ENCODE data around the gene PGAP1.

GRCh38 chr2:196925768-196926561, 542 bp downstream of the PGAP1 start:
- TF ChIP-seq, protein P1, sequence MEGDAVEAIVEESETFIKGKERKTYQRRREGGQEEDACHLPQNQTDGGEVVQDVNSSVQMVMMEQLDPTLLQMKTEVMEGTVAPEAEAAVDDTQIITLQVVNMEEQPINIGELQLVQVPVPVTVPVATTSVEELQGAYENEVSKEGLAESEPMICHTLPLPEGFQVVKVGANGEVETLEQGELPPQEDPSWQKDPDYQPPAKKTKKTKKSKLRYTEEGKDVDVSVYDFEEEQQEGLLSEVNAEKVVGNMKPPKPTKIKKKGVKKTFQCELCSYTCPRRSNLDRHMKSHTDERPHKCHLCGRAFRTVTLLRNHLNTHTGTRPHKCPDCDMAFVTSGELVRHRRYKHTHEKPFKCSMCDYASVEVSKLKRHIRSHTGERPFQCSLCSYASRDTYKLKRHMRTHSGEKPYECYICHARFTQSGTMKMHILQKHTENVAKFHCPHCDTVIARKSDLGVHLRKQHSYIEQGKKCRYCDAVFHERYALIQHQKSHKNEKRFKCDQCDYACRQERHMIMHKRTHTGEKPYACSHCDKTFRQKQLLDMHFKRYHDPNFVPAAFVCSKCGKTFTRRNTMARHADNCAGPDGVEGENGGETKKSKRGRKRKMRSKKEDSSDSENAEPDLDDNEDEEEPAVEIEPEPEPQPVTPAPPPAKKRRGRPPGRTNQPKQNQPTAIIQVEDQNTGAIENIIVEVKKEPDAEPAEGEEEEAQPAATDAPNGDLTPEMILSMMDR (conservative IDR thresholded peaks at IDR 0.05): no peak
- no peak for TF ChIP-seq ZFX (IDR thresholded peaks at IDR 0.05)

Data from C4-2B (cell line).